Body of pancreas (tissue), 4 donors: Measurements from ENCODE around the gene FEM1B.

Source experiments
- POLR2A ChIP-seq, 3 donors: fragments of 450-650 bp; IDR thresholded peaks; one replicate each; pipeline ENCODE4 v1.6.1; 2016; ENCODE audit warnings: antibody characterized with exemption in 3 of 3, mild to moderate bottlenecking in 2 of 3
- TF ChIP-seq, protein P1 (sequence below), 7 experiments: fragments of 450-650 bp in 4 of 7; fragments of 200-600 bp in 3 of 7; sonication (generic) in 3 of 7; IDR thresholded peaks; one replicate each; pipeline ENCODE4 v1.5.1; 2016 to 2019; ENCODE audit warnings: antibody characterized with exemption in 7 of 7

- TF ChIP-seq, protein P1, sequence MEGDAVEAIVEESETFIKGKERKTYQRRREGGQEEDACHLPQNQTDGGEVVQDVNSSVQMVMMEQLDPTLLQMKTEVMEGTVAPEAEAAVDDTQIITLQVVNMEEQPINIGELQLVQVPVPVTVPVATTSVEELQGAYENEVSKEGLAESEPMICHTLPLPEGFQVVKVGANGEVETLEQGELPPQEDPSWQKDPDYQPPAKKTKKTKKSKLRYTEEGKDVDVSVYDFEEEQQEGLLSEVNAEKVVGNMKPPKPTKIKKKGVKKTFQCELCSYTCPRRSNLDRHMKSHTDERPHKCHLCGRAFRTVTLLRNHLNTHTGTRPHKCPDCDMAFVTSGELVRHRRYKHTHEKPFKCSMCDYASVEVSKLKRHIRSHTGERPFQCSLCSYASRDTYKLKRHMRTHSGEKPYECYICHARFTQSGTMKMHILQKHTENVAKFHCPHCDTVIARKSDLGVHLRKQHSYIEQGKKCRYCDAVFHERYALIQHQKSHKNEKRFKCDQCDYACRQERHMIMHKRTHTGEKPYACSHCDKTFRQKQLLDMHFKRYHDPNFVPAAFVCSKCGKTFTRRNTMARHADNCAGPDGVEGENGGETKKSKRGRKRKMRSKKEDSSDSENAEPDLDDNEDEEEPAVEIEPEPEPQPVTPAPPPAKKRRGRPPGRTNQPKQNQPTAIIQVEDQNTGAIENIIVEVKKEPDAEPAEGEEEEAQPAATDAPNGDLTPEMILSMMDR (IDR thresholded peaks at IDR 0.05) = no peak
- TF ChIP-seq POLR2A (IDR thresholded peaks at IDR 0.05) = no peak
Measured at GRCh38 chr15:68322796-68323195, 45.3 kb downstream of the FEM1B start.
